Panc1 (cell line): Measurements from ENCODE around the gene HTT.
"Not testable (repeated sequence)": the region's sequence is repeated elsewhere in the genome, so short reads cannot be mapped to it uniquely, and the experiment has no call there.

Experiments
- CTCF ChIP-seq: fragments of 450-650 bp; IDR thresholded peaks from 2 replicates; pipeline ENCODE4 v1.5.1; 2017; ENCODE audit warnings: mild to moderate bottlenecking
- POLR2AphosphoS5 ChIP-seq: IDR thresholded peaks from 2 replicates; pipeline ENCODE4 v1.6.1; 2012; ENCODE audit warnings: mild to moderate bottlenecking, low read depth, low read length, moderate library complexity
- REST ChIP-seq, 2 experiments: IDR thresholded peaks; 2 replicates each; pipeline ENCODE4 v1.6.1; 2011 to 2012; ENCODE audit warnings: low read depth in 2 of 2, control low read depth in 1 of 2, low read length in 1 of 2, mild to moderate bottlenecking in 1 of 2, moderate library complexity in 1 of 2; ENCODE audit not compliant: insufficient read depth in 1 of 2
- SIN3A ChIP-seq: IDR thresholded peaks from 2 replicates; pipeline ENCODE4 v1.6.1; 2012; ENCODE audit warnings: low read depth, mild to moderate bottlenecking, low read length, moderate library complexity, borderline replicate concordance; ENCODE audit not compliant: insufficient read depth
- TCF7L2 ChIP-seq: IDR thresholded peaks from 2 replicates; pipeline ENCODE4 v1.6.1; 2011; ENCODE audit warnings: mild to moderate bottlenecking, low read depth, low read length, inconsistent platforms

GRCh38 chr4:3151238-3151637, 76.8 kb downstream of the HTT start:
- TF ChIP-seq CTCF; REST (IDR thresholded peaks at IDR 0.05; ENCODE audit: insufficient read depth in 1 of 2, low read depth in 2 of 2, low read length in 1 of 2); TCF7L2; POLR2AphosphoS5; SIN3A: not testable (repeated sequence)
